GM12878 (cell line): ENCODE results near the gene APPL2.

Experiments
- CTCF ChIP-seq, 3 experiments: IDR thresholded peaks in 2 of 3; conservative IDR thresholded peaks in 1 of 3; 2 replicates each; pipeline ENCODE4 v1.5.1; 2011; ENCODE audit warnings: low read depth in 3 of 3, low read length in 3 of 3, mild to moderate bottlenecking in 3 of 3, control low read depth in 2 of 3, moderate library complexity in 2 of 3, inconsistent platforms in 1 of 3, mixed read lengths in 1 of 3; ENCODE audit not compliant: control insufficient read depth in 2 of 3, insufficient read depth in 1 of 3; ENCODE audit errors: extremely low read depth in 1 of 3
- EP300 ChIP-seq, 2 experiments: fragments of 150-350 bp in 1 of 2; IDR thresholded peaks; 2 replicates each; pipeline ENCODE4 v1.6.1; 2011 to 2012; ENCODE audit warnings: low read depth in 2 of 2, low read length in 2 of 2, borderline replicate concordance in 1 of 2, improper control_type of control experiment in 1 of 2, inconsistent platforms in 1 of 2; ENCODE audit not compliant: control insufficient read depth in 1 of 2
- JUND ChIP-seq: IDR thresholded peaks from 2 replicates; pipeline ENCODE4 v1.6.1; 2012; ENCODE audit warnings: low read depth, mild to moderate bottlenecking, low read length, improper control_type of control experiment, moderate library complexity
- MYC ChIP-seq: IDR thresholded peaks from 2 replicates; pipeline ENCODE4 v1.6.1; 2011; ENCODE audit warnings: mild to moderate bottlenecking, low read length, moderate library complexity, inconsistent platforms; ENCODE audit not compliant: insufficient read depth, insufficient replicate concordance, insufficient read length, severe bottlenecking
- SMC3 ChIP-seq: IDR thresholded peaks from 2 replicates; pipeline ENCODE4 v1.6.1; 2011; ENCODE audit warnings: low read length, improper control_type of control experiment, borderline replicate concordance

- TF ChIP-seq MYC, result no peak
- TF ChIP-seq JUND, result no peak
- TF ChIP-seq CTCF (IDR thresholded peaks at IDR 0.05 in 2 of 3, conservative IDR thresholded peaks at IDR 0.05 in 1 of 3; ENCODE audit: control insufficient read depth in 2 of 3, extremely low read depth in 1 of 3, insufficient read depth in 1 of 3, low read depth in 3 of 3, low read length in 3 of 3), result no peak
- no peak for TF ChIP-seq EP300 (IDR thresholded peaks at IDR 0.05; ENCODE audit: borderline replicate concordance in 1 of 2, control insufficient read depth in 1 of 2, low read depth in 2 of 2, low read length in 2 of 2)
- TF ChIP-seq SMC3, result no peak
Measured at GRCh38 chr12:105175397-105175990, 60.5 kb downstream of the APPL2 start.
